ENCODE measurements around the gene PTX4.

GRCh38 chr16:1461146-1461545 lies 27.6 kb downstream of the PTX4 start:
- no peak for TF ChIP-seq CTCF (conservative IDR thresholded peaks at IDR 0.05; ENCODE audit: low read depth, low read length)
- TF ChIP-seq EZH2phosphoT487 (IDR thresholded peaks at IDR 0.05; ENCODE audit: borderline replicate concordance, low read length): no peak
- no peak for TF ChIP-seq EZH2 (IDR thresholded peaks at IDR 0.05; ENCODE audit: low read length, unreplicated experiment)

Measured in PC-3 (cell line).